Kidney epithelial cell (primary cell): ENCODE results near the gene LCN12. TPM values are rescaled to one million over a fixed set of nuclear protein-coding genes. Genes with fewer than 3 reads are reported as not detected.

ENCODE experiments used
- DNase-seq: peaks from one replicate; pipeline ENCODE4 v3.0.0-alpha.2; 2010; ENCODE audit warnings: low read depth
- H3K27me3 ChIP-seq: 2 replicates; pipeline ENCODE4 v1.6.0; 2011; ENCODE audit warnings: low read length; ENCODE audit not compliant: control insufficient read depth, insufficient read depth
- H3K36me3 ChIP-seq: 2 replicates; pipeline ENCODE4 v1.5.1; 2011; ENCODE audit warnings: low read length; ENCODE audit not compliant: control insufficient read depth, insufficient read depth
- H3K4me3 ChIP-seq: 2 replicates; pipeline ENCODE4 v1.5.1; 2011; ENCODE audit warnings: low read depth, mild to moderate bottlenecking, control low read depth, low read length
- total RNA-seq: library from RNA; depleted of rRNA; stranded (reverse); fragments of >200 nt; gene quantifications from 2 replicates; pipeline ENCODE4 v1.2.3, GENCODE V29; 2015
- TF ChIP-seq, protein P1 (sequence below): IDR thresholded peaks from 2 replicates; pipeline ENCODE4 v1.5.1; 2011; ENCODE audit warnings: mild to moderate bottlenecking, moderate library complexity, low read length, control low read depth, inconsistent platforms; ENCODE audit not compliant: insufficient read depth, poor library complexity, severe bottlenecking

The LCN12 gene
- total RNA-seq, 1 donor from 2014 or later, result 1.2 TPM

DNA sequence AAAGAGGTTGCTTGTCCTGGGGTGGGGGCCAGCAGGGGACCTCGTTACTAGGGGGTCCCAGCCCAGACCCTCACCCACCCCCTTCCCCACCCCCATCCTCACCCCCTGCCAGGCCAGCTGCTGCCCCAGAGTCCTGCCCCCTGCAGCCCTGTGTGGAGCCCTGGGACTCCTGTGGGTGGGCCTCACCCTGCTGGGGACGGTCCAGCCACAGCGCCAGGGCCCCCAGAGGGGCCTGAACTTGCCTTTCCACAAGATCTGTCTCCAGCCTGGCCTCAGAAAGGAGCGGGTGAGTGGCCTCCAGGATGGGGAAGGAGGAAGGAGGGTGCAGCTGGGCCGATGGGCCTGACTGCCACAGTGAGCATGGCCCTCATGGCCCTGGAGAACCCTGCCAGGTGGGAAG, 17.7 kb downstream of the LCN12 start:
- Histone ChIP-seq H3K27me3 (peaks cover 4% of the 10 kb centered on the region), H3K36me3 (no peaks in the 10 kb centered on the region), H3K4me3 (no peak overlapping the region)
- DNase-seq, result no peak
- TF ChIP-seq, protein P1, sequence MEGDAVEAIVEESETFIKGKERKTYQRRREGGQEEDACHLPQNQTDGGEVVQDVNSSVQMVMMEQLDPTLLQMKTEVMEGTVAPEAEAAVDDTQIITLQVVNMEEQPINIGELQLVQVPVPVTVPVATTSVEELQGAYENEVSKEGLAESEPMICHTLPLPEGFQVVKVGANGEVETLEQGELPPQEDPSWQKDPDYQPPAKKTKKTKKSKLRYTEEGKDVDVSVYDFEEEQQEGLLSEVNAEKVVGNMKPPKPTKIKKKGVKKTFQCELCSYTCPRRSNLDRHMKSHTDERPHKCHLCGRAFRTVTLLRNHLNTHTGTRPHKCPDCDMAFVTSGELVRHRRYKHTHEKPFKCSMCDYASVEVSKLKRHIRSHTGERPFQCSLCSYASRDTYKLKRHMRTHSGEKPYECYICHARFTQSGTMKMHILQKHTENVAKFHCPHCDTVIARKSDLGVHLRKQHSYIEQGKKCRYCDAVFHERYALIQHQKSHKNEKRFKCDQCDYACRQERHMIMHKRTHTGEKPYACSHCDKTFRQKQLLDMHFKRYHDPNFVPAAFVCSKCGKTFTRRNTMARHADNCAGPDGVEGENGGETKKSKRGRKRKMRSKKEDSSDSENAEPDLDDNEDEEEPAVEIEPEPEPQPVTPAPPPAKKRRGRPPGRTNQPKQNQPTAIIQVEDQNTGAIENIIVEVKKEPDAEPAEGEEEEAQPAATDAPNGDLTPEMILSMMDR, result no peak

DNA sequence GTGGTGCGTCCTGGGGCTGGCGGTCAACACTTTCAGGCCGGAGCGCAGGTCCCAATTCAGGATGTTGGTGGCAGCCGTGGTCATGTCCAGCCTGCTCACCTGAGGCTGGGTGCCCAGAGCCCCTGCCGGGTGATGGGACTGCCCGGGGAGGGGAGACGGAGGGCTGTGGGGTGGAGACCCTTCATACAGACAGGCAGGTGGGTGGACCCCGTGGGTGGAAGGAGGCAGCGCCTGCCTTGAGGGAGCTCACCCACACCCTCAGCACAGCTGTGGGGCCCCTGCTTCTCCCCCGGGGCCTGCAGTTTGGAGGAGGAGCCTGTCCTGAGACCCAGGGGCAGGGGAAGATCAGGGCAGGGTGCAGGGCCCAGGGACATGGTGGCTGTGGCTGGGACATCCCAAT, 18.3 kb downstream of the LCN12 start:
- no peaks in the 10 kb centered on the region for H3K36me3 ChIP-seq
- DNase-seq, result no peak
- peaks cover 4% of the 10 kb centered on the region for H3K27me3 ChIP-seq
- no peak overlapping the region for H3K4me3 ChIP-seq
- TF ChIP-seq, protein P1, result no peak

DNA sequence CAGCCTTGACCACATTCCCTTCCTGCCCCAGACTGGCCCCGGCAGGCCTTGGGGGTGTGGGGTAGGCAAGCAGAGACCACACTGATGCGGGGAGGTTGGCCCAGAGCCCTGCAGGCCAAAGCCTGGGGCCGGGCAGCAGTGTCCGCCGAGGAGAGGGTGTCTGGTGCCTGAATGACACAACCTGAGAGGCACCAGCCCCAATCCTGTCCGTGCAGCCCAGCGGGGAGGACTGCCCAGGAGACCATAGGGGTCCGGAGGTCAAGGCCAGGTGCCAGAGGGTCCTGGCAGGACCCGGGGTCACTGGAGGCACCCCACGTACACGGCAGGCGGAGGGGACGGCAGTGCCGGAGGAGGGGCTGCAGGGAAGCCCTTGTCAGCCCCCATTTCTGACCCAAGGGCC, 19.7 kb downstream of the LCN12 start:
- TF ChIP-seq, protein P1, result no peak
- no peak for DNase-seq

DNA sequence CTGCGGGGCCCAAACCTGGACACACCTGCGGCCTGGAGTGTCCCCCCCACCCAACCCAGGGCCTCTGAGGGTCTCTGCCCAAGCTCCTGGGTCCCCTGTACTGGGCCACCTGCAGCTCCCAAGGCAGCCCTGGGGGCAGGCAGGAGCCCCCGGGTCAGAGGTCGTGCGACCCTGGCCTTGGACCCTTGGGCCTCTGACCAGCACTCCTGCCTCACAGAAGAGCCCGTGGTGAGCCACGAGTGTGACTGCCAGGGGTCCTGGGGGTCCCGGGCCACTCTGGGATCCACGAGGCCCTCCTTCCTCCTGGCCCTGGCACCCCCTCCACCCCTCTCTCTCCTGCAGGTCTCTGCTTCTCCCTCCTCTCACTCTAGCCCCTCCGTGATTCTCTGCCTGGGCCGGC, 20.3 kb downstream of the LCN12 start:
- H3K36me3 ChIP-seq, result no peaks in the 10 kb centered on the region
- DNase-seq, result no peak
- no peak overlapping the region for H3K4me3 ChIP-seq
- H3K27me3 ChIP-seq, result peaks cover 2% of the 10 kb centered on the region
- TF ChIP-seq, protein P1, result no peak

More for the DNA sequence above, 19.7 kb downstream of the LCN12 start:
- H3K27me3 ChIP-seq, result peaks cover 2% of the 10 kb centered on the region
- H3K4me3 ChIP-seq, result no peak overlapping the region
- H3K36me3 ChIP-seq, result no peaks in the 10 kb centered on the region

DNA sequence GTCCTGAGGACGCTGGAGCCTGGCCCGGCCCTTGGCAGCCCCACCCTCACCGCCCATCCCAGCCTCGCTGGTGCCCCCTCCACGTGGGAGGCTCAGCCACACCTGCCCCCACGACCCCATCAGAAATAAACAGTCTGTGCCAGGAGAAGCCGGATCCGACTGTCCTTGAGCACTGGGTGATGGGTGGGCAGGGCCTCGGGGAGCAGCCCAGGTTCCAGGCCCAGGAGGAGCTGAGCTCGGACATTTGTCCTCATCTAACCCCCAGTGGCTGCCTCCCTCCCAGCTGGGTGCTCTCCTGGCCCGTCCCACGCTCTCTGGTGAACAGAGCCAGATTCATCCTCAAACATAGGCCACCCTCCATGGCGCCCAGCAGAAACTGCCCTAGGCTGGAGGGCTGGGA, 20.7 kb downstream of the LCN12 start:
- Histone ChIP-seq H3K27me3 (peaks cover 2% of the 10 kb centered on the region), H3K4me3 (no peak overlapping the region), H3K36me3 (no peaks in the 10 kb centered on the region)
- TF ChIP-seq, protein P1, result no peak
- no peak for DNase-seq

DNA sequence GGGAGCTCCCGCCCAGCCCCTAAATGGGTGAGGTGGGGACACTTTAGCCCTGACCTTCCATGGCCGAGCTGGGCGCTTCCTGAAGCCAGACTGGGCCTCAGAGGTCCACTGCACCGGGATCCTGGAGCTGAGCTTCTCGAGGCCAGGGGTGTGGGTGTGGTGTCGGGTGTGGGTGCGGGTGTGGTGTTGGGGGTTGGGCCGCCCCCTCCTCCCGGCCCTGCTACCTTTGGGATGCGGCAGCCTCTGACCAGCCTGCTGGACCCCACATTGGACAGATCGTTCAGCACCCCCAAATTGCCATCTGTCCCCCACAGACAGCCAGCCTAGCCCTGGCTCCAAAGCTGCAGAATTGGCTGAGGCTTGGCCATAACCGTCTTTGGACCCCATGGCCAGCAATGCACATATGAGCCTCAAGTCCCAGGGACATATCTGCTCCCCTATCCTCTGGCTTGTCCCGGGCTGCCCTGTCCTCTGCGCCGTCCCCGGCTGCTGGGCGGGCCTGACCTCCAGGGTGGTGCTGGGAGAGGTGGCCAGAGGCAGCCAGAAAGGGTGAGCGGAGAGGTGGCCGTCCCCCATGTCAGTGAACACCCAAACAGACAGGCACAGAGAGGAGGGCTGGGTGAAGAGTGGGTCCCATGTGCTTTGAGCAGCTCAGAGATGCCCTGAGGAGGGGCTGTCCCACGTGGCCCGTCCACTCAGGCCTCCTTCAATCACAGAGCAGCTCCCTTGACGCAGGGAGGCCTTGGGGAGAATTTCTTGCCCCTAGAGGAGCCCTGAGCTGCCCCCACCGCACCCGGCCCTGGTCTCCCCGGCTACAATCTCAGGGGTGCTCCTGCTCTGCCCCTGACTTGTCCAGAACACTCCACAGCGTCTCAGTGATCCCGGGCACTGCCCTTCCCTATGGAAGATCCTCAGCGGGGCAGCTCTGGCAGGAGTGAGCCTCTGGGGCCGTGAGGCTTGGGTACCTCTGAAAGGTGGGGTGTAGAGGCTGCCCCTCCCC, 21.8 kb downstream of the LCN12 start:
- Histone ChIP-seq H3K27me3 (peaks cover 2% of the 10 kb centered on the region), H3K36me3 (no peaks in the 10 kb centered on the region), H3K4me3 (no peak overlapping the region)
- TF ChIP-seq, protein P1, result no peak
- DNase-seq, result no peak
